ENCODE results near the gene KHDC4. TPM values are rescaled to one million over a fixed set of nuclear protein-coding genes. Genes with fewer than 3 reads are reported as not detected.

Gene KHDC4
- total RNA-seq, 1 donor from 2014 or later: 92.2 TPM

GRCh38 chr1:155962599-155963211 is 28.5 kb upstream of the KHDC4 start:
- no peaks in the 10 kb centered on the region for H3K9me3 Mint-ChIP-seq
- no peak for DNase-seq
- H3K27ac Mint-ChIP-seq: no peak overlapping the region
- peaks cover 76% of the 10 kb centered on the region for H3K36me3 Mint-ChIP-seq (ENCODE audit: low read depth)
- intact Hi-C loops (cut with micrococcal nuclease): no loop called here
- no peak overlapping the region for H3K4me3 Mint-ChIP-seq
- H3K27me3 Mint-ChIP-seq: no peaks in the 10 kb centered on the region
- peaks cover 27% of the 10 kb centered on the region for H3K4me1 Mint-ChIP-seq

GRCh38 chr1:155961937-155962336 is 27.7 kb upstream of the KHDC4 start:
- Mint-ChIP-seq H3K4me3 (no peak overlapping the region), H3K4me1 (peaks cover 20% of the 10 kb centered on the region), H3K9me3 (no peaks in the 10 kb centered on the region), H3K27me3 (no peaks in the 10 kb centered on the region), H3K27ac (peak overlapping the region; percentile 48), H3K36me3 (ENCODE audit: low read depth) (peaks cover 79% of the 10 kb centered on the region)
- DNase-seq: no peak
- intact Hi-C loops (cut with micrococcal nuclease): no loop called here

- Mint-ChIP-seq H3K36me3 (ENCODE audit: low read depth) (peaks cover 65% of the 10 kb centered on the region), H3K27me3 (no peaks in the 10 kb centered on the region), H3K4me1 (peaks cover 13% of the 10 kb centered on the region), H3K27ac (peak overlapping the region; percentile 66), H3K4me3 (no peak overlapping the region), H3K9me3 (no peaks in the 10 kb centered on the region)
- no peak for DNase-seq
- intact Hi-C loops (cut with micrococcal nuclease): no loop called here
Observed at GRCh38 chr1:155960081-155960745, 26.0 kb upstream of the KHDC4 start.

GRCh38 chr1:155957411-155957915 is 23.2 kb upstream of the KHDC4 start:
- Mint-ChIP-seq H3K27ac (no peak overlapping the region), H3K4me1 (peaks cover 4% of the 10 kb centered on the region), H3K9me3 (no peaks in the 10 kb centered on the region), H3K4me3 (no peak overlapping the region), H3K36me3 (ENCODE audit: low read depth) (peaks cover 70% of the 10 kb centered on the region), H3K27me3 (no peaks in the 10 kb centered on the region)
- intact Hi-C loops (cut with micrococcal nuclease): no loop called here
- DNase-seq: no peak

GRCh38 chr1:155954645-155955044 is 20.4 kb upstream of the KHDC4 start:
- intact Hi-C loops (cut with micrococcal nuclease): no loop called here
- DNase-seq: no peak
- Mint-ChIP-seq H3K27me3 (no peaks in the 10 kb centered on the region), H3K4me1 (peaks cover 3% of the 10 kb centered on the region), H3K9me3 (no peaks in the 10 kb centered on the region), H3K27ac (no peak overlapping the region), H3K4me3 (no peak overlapping the region), H3K36me3 (ENCODE audit: low read depth) (peaks cover 65% of the 10 kb centered on the region)

- Mint-ChIP-seq H3K4me1 (peaks cover 5% of the 10 kb centered on the region), H3K4me3 (no peak overlapping the region), H3K27me3 (no peaks in the 10 kb centered on the region), H3K9me3 (no peaks in the 10 kb centered on the region), H3K36me3 (ENCODE audit: low read depth) (peaks cover 59% of the 10 kb centered on the region), H3K27ac (no peak overlapping the region)
- intact Hi-C loops (cut with micrococcal nuclease): no loop called here
- DNase-seq: no peak
Observed at GRCh38 chr1:155952505-155952890, 18.3 kb upstream of the KHDC4 start.

- peaks cover 58% of the 10 kb centered on the region for H3K36me3 Mint-ChIP-seq (ENCODE audit: low read depth)
- peaks cover 9% of the 10 kb centered on the region for H3K4me1 Mint-ChIP-seq
- intact Hi-C loops (cut with micrococcal nuclease): no loop called here
- H3K9me3 Mint-ChIP-seq: no peaks in the 10 kb centered on the region
- no peaks in the 10 kb centered on the region for H3K27me3 Mint-ChIP-seq
- DNase-seq: no peak
- H3K27ac Mint-ChIP-seq: no peak overlapping the region
- H3K4me3 Mint-ChIP-seq: no peak overlapping the region
Observed at GRCh38 chr1:155951753-155952504, 17.7 kb upstream of the KHDC4 start.

- H3K4me3 Mint-ChIP-seq: no peak overlapping the region
- no peak for DNase-seq
- H3K36me3 Mint-ChIP-seq (ENCODE audit: low read depth): peaks cover 68% of the 10 kb centered on the region
- H3K27me3 Mint-ChIP-seq: no peaks in the 10 kb centered on the region
- no peaks in the 10 kb centered on the region for H3K9me3 Mint-ChIP-seq
- no peak overlapping the region for H3K27ac Mint-ChIP-seq
- intact Hi-C loops (cut with micrococcal nuclease): no loop called here
- H3K4me1 Mint-ChIP-seq: peaks cover 19% of the 10 kb centered on the region
Observed at GRCh38 chr1:155950829-155951228, 16.6 kb upstream of the KHDC4 start.

GRCh38 chr1:155947741-155948140 is 13.5 kb upstream of the KHDC4 start:
- intact Hi-C loops (cut with micrococcal nuclease): no loop called here
- no peaks in the 10 kb centered on the region for H3K27me3 Mint-ChIP-seq

GRCh38 chr1:155947292-155947691 is 13.1 kb upstream of the KHDC4 start:
- no peaks in the 10 kb centered on the region for H3K27me3 Mint-ChIP-seq
- H3K4me1 Mint-ChIP-seq: peaks cover 31% of the 10 kb centered on the region
- H3K4me3 Mint-ChIP-seq: peak overlapping the region; percentile 64
- peak overlapping the region; percentile 93 for H3K27ac Mint-ChIP-seq
- peak; percentile 54 for DNase-seq
- intact Hi-C loops (cut with micrococcal nuclease): no loop called here
- no peaks in the 10 kb centered on the region for H3K9me3 Mint-ChIP-seq
- H3K36me3 Mint-ChIP-seq (ENCODE audit: low read depth): peaks cover 55% of the 10 kb centered on the region

More at GRCh38 chr1:155947741-155948140, 13.5 kb upstream of the KHDC4 start:
- Mint-ChIP-seq H3K4me1 (peaks cover 29% of the 10 kb centered on the region), H3K27ac (peak overlapping the region; percentile 37), H3K36me3 (ENCODE audit: low read depth) (peaks cover 57% of the 10 kb centered on the region), H3K4me3 (no peak overlapping the region), H3K9me3 (no peaks in the 10 kb centered on the region)
- DNase-seq: no peak

GRCh38 chr1:155946633-155947219 is 12.5 kb upstream of the KHDC4 start:
- peak overlapping the region; percentile 64 for H3K4me3 Mint-ChIP-seq
- peak overlapping the region; percentile 93 for H3K27ac Mint-ChIP-seq
- H3K27me3 Mint-ChIP-seq: no peaks in the 10 kb centered on the region
- peaks cover 35% of the 10 kb centered on the region for H3K4me1 Mint-ChIP-seq
- H3K9me3 Mint-ChIP-seq: no peaks in the 10 kb centered on the region
- DNase-seq: peak; percentile 55
- peaks cover 50% of the 10 kb centered on the region for H3K36me3 Mint-ChIP-seq (ENCODE audit: low read depth)
- intact Hi-C loops (cut with micrococcal nuclease): loop anchor here (1.0 kb wide), 3 partner anchors 8 to 31 kb away; partner anchors contain the start of gene KHDC4

GRCh38 chr1:155944444-155944799 is 10.2 kb upstream of the KHDC4 start:
- DNase-seq: no peak
- Mint-ChIP-seq H3K9me3 (no peaks in the 10 kb centered on the region), H3K4me1 (peaks cover 49% of the 10 kb centered on the region), H3K36me3 (ENCODE audit: low read depth) (peaks cover 36% of the 10 kb centered on the region), H3K27me3 (no peaks in the 10 kb centered on the region), H3K4me3 (no peak overlapping the region), H3K27ac (peak overlapping the region; percentile 83)
- intact Hi-C loops (cut with micrococcal nuclease): no loop called here

GRCh38 chr1:155942578-155943141 is 8.4 kb upstream of the KHDC4 start:
- DNase-seq: no peak
- Mint-ChIP-seq H3K27ac (peak overlapping the region; percentile 45), H3K27me3 (no peaks in the 10 kb centered on the region), H3K9me3 (no peaks in the 10 kb centered on the region), H3K4me1 (peaks cover 53% of the 10 kb centered on the region), H3K4me3 (no peak overlapping the region), H3K36me3 (ENCODE audit: low read depth) (peaks cover 29% of the 10 kb centered on the region)
- intact Hi-C loops (cut with micrococcal nuclease): no loop called here

Data from activated CD4-positive, alpha-beta T cell treated with anti-CD3 and anti-CD28 coated beads, Interleukin-2, amount 10 ng/mL, durations not matched to agents 24 days and 14 days (primary cell).